ENCODE data around the gene OR2V1. TPM values are rescaled to one million over a fixed set of nuclear protein-coding genes. Genes with fewer than 3 reads are reported as not detected.

Gene OR2V1
- total RNA-seq, 4 donors from 2014 or later = not detected

- H3K4me3 ChIP-seq = no peak overlapping the region
- no peak for DNase-seq
- H3K4me1 ChIP-seq = no peaks in the 10 kb centered on the region
Observed at GRCh38 chr5:181138258-181138657, 7.3 kb upstream of the OR2V1 start.

GRCh38 chr5:181136361-181136955 is 5.5 kb upstream of the OR2V1 start:
- no peaks in the 10 kb centered on the region for H3K36me3 ChIP-seq
- no peak for DNase-seq
- no peak overlapping the region for H3K27ac ChIP-seq
- H3K9me3 ChIP-seq = no peaks in the 10 kb centered on the region
- H3K27me3 ChIP-seq = peaks cover 0 to 4% of the 10 kb centered on the region in 2 donors
- no peak overlapping the region for H3K4me3 ChIP-seq
- intact Hi-C loops (cut with DNase I; ENCODE audit: low total_unique reads) = no loop called here
- TF ChIP-seq CTCF (IDR thresholded peaks at IDR 0.05) (no peak), POLR2A (IDR thresholded peaks at IDR 0.05) (no peak)
- H3K4me1 ChIP-seq = no peaks in the 10 kb centered on the region

More at GRCh38 chr5:181138258-181138657, 7.3 kb upstream of the OR2V1 start:
- TF ChIP-seq POLR2A (IDR thresholded peaks at IDR 0.05) = no peak
- no peak for TF ChIP-seq CTCF (IDR thresholded peaks at IDR 0.05)
- Histone ChIP-seq H3K27me3 (no peaks in the 10 kb centered on the region), H3K27ac (no peak overlapping the region), H3K36me3 (no peaks in the 10 kb centered on the region), H3K9me3 (no peaks in the 10 kb centered on the region)
- intact Hi-C loops (cut with DNase I; ENCODE audit: low total_unique reads) = no loop called here

- DNase-seq = no peak
- no peak overlapping the region for H3K4me3 ChIP-seq
- no peak for TF ChIP-seq CTCF (IDR thresholded peaks at IDR 0.05)
- no peak for TF ChIP-seq POLR2A (IDR thresholded peaks at IDR 0.05)
- H3K36me3 ChIP-seq = no peaks in the 10 kb centered on the region
- no peaks in the 10 kb centered on the region for H3K9me3 ChIP-seq
- H3K4me1 ChIP-seq = no peaks in the 10 kb centered on the region
- H3K27me3 ChIP-seq = peaks cover 0 to 4% of the 10 kb centered on the region in 2 donors
- intact Hi-C loops (cut with DNase I; ENCODE audit: low total_unique reads) = no loop called here
- H3K27ac ChIP-seq = no peak overlapping the region
Observed at GRCh38 chr5:181134259-181134658, 3.3 kb upstream of the OR2V1 start.

- no peaks in the 10 kb centered on the region for H3K4me1 ChIP-seq
- DNase-seq = peak; percentile 20 to 37
- H3K36me3 ChIP-seq = no peaks in the 10 kb centered on the region
- H3K27ac ChIP-seq = no peak overlapping the region
- TF ChIP-seq CTCF (IDR thresholded peaks at IDR 0.05) = no peak
- no peak for TF ChIP-seq POLR2A (IDR thresholded peaks at IDR 0.05)
- no peaks in the 10 kb centered on the region for H3K9me3 ChIP-seq
- intact Hi-C loops (cut with DNase I; ENCODE audit: low total_unique reads) = no loop called here
- peaks cover 0 to 4% of the 10 kb centered on the region in 2 donors for H3K27me3 ChIP-seq
- no peak overlapping the region for H3K4me3 ChIP-seq
Observed at GRCh38 chr5:181133610-181134231, 2.8 kb upstream of the OR2V1 start.

GRCh38 chr5:181133083-181133482 is 2.1 kb upstream of the OR2V1 start:
- TF ChIP-seq CTCF (IDR thresholded peaks at IDR 0.05) = no peak
- TF ChIP-seq POLR2A (IDR thresholded peaks at IDR 0.05) = no peak
- H3K27ac ChIP-seq = no peak overlapping the region
- H3K27me3 ChIP-seq = peaks cover 0 to 4% of the 10 kb centered on the region in 2 donors
- no peaks in the 10 kb centered on the region for H3K36me3 ChIP-seq
- DNase-seq = no peak
- H3K4me1 ChIP-seq = no peaks in the 10 kb centered on the region
- H3K9me3 ChIP-seq = no peaks in the 10 kb centered on the region
- no peak overlapping the region for H3K4me3 ChIP-seq
- intact Hi-C loops (cut with DNase I; ENCODE audit: low total_unique reads) = no loop called here

Data from uterus (tissue), 4 donors.